ENCODE measurements around the gene CCP110.

The CCP110 gene

GRCh38 chr16:19555186-19555937 is 31.6 kb downstream of the CCP110 start, which contains the start of gene VPS35L:
Gene VPS35L (plus strand): TSS chr16:19555703. CDS start chr16:19555730, 27 bp downstream.
- peak; percentile 94 for DNase-seq

GRCh38 chr16:19555938-19556771 is 32.4 kb downstream of the CCP110 start:
- DNase-seq, result no peak

DNA sequence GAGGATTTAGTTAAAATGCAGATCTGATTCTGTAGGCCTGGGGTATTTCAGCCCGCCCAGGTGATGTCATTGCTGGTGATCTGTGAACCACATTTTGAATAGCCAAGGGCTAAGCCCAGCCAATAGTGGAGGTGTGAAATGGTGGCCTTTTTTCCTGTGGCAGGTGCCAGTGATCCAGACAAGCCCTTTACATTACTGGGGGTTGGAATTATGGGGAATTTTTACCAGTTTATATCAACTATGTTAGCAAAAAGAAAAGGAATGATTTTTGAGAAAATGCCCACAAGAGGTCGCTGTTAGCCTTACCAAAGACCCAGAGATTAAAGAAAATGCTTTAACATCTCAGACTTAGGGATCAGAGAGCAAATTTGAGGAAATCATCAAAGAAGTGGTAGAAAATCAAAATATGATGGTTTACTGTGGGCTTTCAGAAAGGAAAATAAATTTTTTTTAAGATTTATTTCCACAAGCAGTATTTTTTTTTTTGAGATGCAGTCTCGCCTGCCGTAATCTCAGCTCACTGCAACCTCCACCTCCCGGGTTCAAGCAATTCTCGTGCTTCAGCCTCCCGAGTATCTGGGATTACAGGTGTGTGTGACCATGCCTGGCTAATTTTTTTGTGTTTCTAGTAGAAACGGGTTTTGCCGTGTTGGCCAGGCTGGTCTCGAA is 35.6 kb downstream of the CCP110 start:
- no peak for DNase-seq

DNA sequence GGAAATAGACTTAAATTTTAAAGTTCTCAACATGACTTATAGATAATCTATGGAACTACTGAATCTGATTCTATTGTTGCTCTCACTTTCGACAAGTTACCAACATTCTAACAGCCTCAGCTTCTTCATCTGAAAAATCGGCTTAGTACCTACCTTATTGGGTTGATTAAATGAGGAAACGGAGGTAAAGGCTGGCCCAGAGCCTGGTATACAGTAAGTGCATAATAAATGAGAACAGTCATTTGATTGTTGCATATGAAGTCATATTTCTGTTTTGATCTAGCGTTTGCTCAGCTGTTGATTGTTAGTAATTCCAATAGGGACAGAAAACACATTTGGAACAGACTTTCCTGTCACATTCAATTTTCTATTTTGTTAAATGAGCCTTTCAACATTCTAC is 36.3 kb downstream of the CCP110 start:
- DNase-seq, result no peak

- no peak for DNase-seq
These were observed 39.6 kb downstream of the CCP110 start for GRCh38 chr16:19563377-19563776.

DNA sequence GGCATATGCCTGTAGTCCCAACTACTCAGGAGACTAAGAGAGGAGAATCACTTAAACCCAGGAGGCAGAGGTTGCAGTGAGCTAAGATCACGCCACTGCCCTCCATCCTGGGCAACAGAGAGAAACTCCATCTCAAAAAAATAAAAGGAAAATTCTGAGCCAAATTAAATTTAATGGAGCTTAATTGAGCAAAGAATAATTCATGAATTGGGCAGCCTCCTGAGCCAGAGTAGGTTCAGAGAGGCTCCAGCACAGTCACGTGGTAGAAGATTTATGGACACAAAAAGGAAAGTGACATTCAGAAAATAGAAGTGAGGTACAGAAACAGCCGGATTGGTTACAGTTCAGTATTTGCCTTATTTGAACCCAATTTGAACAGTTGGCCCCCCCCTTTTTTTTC is 42.6 kb downstream of the CCP110 start:
- no peak for DNase-seq

DNA sequence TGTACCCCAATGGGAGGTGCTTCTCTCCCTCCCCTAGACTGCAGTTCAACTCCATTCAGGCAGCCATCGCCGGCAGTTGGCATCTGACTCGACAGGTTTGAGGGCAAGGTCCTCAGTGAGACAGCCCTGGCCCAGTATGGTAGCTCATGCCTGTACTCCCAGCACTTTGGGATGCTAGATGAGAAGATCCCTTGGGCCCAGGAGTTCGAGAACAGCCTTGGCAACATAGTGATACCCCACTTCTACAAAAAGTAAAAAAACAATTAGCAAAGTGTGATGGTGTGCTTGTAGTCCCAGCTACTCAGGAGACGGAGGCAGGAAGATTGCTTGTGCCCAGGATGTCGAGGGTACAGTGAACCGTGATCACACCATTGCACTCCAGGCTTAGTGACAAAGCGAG is 43.8 kb downstream of the CCP110 start:
- no peak for DNase-seq

DNA sequence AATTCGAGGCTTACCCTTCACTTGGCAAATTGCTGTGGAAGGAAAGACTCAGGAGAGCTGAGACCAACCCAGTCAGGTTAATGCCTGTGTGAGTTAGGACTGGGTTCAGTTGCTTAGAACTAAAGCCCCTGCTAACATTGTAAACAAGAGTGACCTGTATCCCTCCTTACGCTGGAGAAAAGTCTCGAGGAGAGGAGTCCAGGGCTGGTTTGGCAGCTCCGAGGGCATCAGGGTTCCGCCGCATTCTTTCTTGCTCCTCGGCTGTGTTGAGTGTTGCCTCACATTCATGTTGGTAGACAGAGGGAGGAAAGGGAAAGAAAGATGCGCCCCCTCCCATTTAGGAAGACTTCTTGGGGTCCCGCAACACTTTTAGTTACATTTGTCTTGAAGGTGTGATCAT is 50.3 kb downstream of the CCP110 start:
- DNase-seq, result no peak

- DNase-seq, result no peak
These were observed 50.9 kb downstream of the CCP110 start for GRCh38 chr16:19574615-19575014.

- DNase-seq, result no peak
These were observed 54.7 kb downstream of the CCP110 start for GRCh38 chr16:19578378-19578971.

DNA sequence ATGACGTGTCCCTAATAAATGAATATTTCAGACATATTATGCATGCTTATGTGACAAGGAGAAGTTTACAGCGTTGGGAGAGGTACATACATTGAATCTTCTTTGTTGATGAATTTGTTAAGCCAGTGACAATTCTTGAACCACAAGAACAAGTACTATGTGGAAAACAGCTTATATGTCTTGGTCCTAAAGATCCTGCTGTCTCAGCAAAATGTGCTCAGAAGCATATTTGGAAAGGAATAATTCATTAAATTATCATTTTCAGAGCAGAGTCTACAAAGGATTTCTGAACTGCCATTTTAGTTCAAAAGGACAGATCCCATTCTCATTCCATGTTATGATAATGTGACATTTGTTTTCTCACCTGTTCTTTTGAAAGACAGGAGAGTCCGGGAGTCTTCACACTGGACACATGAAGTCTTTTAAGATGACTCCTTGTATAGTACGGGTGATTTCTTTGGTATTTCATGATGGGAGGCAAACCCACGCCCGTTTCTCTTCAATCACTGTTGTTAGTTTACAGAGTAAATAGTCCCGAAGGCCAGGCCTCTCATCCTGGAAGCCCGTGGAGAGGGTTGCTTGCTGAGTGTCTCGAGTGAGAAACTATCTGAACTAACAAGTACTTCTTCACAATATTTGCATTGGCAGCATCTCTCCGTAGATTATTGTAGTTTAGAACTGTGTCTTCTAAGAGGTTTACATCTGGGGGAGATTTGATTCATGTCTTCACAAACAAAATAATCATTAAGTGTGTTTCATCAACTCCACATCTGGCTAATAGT is 58.5 kb downstream of the CCP110 start:
- DNase-seq, result no peak

- no peak for DNase-seq
These were observed 60.0 kb downstream of the CCP110 start for GRCh38 chr16:19583665-19584300.

- no peak for DNase-seq
These were observed 64.9 kb downstream of the CCP110 start for GRCh38 chr16:19588661-19589060.

- no peak for DNase-seq
These were observed 65.4 kb downstream of the CCP110 start for GRCh38 chr16:19589106-19589505.

DNA sequence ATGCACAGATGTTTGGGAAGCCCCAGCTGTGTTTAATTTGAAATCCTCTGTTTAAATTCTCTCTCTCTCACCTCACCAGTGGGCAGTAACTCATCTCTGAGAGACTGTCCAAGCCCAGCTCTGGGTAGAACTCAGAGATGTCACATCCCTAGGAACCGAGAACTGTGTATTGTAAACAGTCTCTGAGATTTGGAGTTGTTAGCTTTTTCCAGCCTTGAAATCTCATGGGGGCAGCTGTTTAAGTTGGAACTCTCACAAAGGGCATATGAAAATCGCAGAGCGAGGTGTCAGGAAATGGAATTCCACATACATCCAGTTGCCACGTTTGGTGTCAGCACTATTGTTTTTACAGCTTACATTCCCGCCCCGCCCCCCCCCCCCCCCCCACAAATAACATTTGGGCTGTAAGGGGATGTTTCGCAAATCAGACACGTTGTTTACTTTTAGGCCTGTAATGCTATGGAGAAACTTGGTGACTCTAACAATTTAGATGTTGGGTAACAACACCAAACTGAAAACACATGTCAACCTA is 66.1 kb downstream of the CCP110 start:
- DNase-seq, result no peak

GRCh38 chr16:19595043-19595767 is 71.5 kb downstream of the CCP110 start:
- DNase-seq, result no peak

DNA sequence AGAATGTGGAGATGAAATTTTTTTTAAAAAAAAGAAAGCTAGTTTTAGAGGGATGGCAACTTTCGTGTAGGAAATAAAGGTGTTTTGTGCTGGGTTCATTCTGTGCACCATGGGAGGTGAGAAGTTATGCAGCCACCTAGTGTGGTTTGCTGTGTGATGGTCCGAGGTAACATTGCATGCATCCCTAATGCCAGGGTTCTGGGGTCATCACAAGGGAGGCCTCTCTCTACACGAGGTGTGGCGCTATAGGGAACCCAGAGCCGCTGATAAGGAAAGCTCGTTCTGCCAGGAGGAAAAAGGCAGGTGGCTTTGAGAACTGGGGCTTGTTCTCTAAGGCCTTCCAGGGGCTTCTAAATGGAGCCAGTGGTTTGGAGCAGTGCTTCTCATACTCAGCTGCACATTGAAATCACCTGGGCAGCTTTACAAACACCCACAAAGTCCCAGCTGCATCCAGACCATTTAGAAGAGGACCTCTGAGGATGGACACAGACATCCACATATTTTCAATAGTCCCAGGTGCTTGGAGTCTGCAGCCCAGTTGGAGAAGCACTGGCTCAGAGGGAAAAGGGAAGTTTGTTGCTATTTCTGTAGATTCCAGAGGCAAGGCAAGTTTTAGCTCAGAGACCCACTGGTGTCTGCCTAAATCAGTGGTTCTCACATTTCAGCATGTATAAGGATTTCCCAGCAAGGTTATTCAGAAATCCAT is 75.2 kb downstream of the CCP110 start:
- DNase-seq, result no peak

GRCh38 chr16:19599968-19600716 is 76.4 kb downstream of the CCP110 start:
- no peak for DNase-seq

All from GOT3 (cell line).